ENCODE data around the gene FUT9.

DNA sequence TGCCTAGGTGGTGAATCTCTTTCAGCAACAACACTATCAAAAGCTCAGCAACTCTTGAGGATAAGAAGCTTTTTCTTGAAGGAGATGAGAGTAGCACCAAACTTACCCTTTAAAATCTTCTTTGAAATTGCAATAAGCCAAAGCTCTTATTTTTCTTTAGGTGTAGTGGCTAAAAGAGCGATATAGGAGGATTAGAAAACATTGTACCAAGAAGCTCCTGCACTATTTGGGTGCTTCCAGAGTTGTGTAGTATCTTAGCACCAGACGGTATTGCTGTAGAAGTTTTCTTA, 1.2 kb downstream of the FUT9 start:
- TF ChIP-seq, protein P1, sequence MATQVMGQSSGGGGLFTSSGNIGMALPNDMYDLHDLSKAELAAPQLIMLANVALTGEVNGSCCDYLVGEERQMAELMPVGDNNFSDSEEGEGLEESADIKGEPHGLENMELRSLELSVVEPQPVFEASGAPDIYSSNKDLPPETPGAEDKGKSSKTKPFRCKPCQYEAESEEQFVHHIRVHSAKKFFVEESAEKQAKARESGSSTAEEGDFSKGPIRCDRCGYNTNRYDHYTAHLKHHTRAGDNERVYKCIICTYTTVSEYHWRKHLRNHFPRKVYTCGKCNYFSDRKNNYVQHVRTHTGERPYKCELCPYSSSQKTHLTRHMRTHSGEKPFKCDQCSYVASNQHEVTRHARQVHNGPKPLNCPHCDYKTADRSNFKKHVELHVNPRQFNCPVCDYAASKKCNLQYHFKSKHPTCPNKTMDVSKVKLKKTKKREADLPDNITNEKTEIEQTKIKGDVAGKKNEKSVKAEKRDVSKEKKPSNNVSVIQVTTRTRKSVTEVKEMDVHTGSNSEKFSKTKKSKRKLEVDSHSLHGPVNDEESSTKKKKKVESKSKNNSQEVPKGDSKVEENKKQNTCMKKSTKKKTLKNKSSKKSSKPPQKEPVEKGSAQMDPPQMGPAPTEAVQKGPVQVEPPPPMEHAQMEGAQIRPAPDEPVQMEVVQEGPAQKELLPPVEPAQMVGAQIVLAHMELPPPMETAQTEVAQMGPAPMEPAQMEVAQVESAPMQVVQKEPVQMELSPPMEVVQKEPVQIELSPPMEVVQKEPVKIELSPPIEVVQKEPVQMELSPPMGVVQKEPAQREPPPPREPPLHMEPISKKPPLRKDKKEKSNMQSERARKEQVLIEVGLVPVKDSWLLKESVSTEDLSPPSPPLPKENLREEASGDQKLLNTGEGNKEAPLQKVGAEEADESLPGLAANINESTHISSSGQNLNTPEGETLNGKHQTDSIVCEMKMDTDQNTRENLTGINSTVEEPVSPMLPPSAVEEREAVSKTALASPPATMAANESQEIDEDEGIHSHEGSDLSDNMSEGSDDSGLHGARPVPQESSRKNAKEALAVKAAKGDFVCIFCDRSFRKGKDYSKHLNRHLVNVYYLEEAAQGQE (IDR thresholded peaks at IDR 0.05; ENCODE audit: insufficient read depth in 1 of 2, low read depth in 2 of 2, low read length in 1 of 2): no peak
- TF ChIP-seq, protein P2, sequence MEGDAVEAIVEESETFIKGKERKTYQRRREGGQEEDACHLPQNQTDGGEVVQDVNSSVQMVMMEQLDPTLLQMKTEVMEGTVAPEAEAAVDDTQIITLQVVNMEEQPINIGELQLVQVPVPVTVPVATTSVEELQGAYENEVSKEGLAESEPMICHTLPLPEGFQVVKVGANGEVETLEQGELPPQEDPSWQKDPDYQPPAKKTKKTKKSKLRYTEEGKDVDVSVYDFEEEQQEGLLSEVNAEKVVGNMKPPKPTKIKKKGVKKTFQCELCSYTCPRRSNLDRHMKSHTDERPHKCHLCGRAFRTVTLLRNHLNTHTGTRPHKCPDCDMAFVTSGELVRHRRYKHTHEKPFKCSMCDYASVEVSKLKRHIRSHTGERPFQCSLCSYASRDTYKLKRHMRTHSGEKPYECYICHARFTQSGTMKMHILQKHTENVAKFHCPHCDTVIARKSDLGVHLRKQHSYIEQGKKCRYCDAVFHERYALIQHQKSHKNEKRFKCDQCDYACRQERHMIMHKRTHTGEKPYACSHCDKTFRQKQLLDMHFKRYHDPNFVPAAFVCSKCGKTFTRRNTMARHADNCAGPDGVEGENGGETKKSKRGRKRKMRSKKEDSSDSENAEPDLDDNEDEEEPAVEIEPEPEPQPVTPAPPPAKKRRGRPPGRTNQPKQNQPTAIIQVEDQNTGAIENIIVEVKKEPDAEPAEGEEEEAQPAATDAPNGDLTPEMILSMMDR (IDR thresholded peaks at IDR 0.05): no peak

All from Panc1 (cell line).